COLO829 (cell line): ENCODE data around the gene HIRIP3.
"Not testable (repeated sequence)": the region's sequence is repeated elsewhere in the genome, so short reads cannot be mapped to it uniquely, and the experiment has no call there.

ENCODE experiments used
- DNase-seq: peaks from one replicate; pipeline ENCODE4 v3.0.0; 2012; ENCODE audit warnings: low spot score

The HIRIP3 gene, protein sequence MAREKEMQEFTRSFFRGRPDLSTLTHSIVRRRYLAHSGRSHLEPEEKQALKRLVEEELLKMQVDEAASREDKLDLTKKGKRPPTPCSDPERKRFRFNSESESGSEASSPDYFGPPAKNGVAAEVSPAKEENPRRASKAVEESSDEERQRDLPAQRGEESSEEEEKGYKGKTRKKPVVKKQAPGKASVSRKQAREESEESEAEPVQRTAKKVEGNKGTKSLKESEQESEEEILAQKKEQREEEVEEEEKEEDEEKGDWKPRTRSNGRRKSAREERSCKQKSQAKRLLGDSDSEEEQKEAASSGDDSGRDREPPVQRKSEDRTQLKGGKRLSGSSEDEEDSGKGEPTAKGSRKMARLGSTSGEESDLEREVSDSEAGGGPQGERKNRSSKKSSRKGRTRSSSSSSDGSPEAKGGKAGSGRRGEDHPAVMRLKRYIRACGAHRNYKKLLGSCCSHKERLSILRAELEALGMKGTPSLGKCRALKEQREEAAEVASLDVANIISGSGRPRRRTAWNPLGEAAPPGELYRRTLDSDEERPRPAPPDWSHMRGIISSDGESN

DNA sequence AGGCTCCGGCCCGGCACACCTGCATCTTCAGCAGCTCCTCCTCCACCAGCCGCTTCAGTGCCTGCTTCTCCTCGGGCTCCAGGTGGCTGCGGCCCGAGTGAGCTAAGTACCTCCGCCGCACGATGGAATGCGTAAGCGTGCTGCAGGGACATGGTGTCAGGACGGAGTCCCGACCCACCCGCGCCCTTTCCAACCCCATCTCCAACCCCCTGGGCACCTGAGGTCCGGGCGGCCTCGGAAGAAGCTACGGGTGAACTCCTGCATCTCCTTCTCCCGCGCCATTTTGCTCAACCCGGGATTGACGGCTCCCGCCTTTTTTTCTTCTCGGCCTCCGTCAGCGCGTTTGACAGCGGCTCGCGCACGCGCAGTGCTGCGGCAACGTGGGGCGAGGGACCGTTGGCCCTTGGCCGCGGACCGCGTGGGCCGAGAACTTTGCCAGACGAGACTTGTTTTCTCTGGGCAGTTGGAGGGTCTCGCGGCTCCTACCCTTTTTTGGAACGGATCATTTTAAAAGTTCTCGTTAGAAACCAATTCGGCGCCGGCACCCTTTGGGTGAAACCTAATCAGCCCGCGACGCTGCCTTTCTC is at the start of gene HIRIP3:
Gene HIRIP3 (minus strand): TSS at position 294 of the 587 bp plus-strand sequence. CDS start 12 bp downstream, at position 282.
- DNase-seq = peak; percentile 94

DNA sequence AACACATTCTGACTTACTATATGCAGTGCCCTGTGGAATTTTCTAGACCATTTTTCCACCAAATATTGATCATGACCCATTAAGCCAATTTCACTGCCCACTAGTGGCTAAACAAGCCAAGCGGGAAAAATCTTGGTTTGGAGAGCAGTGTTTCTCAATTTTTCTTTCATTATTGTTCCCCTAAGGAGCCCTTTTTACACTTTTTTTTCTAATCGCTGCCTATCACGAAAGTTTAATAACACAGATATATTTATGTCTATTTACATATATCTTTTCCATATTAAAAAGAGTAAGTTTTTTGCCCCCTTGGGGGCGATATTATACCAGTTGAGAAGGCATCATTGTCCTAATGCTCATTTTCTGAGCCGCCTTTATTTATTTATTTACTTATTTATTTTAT is 46.4 kb upstream of the HIRIP3 start:
- DNase-seq = no peak

GRCh38 chr16:30040690-30041089 is 45.3 kb upstream of the HIRIP3 start:
- DNase-seq = not testable (repeated sequence)

GRCh38 chr16:30040221-30040620 is 44.8 kb upstream of the HIRIP3 start:
- no peak for DNase-seq

GRCh38 chr16:30033270-30033669 is 37.9 kb upstream of the HIRIP3 start:
- DNase-seq = no peak

DNA sequence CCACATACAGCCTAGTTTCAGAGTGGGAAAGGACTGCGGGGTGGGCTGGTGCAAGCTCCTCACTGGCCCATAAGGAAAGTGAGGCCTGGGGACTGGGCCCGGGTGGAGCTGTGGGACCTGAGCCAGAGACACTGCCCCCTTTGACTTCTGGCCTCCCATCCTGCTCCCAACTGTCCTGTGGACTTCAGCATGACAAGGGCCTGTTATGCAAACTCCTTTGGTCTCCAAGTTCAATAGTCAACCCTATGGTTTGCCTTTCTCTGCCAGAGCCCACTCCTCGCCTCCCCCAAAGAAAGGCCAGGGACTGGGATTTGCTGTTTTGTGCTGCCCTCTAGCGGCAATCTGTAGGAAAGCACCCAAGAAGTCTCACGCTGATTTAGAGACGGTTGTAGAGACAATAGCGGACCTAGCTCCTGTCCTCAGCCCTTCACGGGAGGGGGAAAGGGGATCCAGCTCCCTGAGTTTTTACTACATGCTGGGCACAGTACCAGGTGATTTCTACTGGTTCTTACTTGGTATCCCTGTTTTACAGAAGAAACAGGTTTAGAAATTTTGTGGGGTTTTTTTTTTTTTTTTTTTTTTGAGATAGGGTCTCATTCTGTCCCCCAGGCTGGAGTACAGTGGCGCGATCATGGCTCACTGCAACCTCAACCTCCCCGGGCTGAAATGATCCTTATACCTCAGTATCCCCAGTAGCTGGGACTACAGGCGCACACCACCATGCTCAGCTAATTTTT is 36.8 kb upstream of the HIRIP3 start:
- DNase-seq = no peak

DNA sequence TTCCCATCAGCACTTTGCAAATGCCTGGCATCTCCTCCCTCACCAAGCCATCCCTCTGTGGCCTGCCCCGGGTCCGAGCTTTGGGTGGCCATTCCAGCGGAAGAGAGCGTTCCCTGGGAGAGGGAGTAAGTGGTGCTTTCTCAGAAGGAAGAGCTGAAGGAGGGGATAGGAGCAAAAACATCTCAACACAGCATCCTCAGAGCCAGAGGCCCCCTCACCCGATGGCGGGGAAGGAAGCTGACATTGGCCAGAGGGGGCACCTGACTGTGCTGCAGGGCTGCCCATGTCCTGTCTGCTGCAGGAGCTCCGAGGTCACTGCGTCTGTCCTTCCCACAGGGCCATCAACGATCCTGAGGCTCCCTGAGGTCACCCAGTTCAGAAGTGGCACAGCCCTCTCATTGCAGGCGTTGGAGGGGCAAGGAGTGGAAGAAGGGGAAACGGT is 36.1 kb upstream of the HIRIP3 start:
- no peak for DNase-seq

GRCh38 chr16:30030841-30031413 is 35.5 kb upstream of the HIRIP3 start, which contains the start of gene TLCD3B:
TSS of gene TLCD3B (minus strand) at chr16:30031271. CDS start at chr16:30030527, 744 bp downstream.
- DNase-seq = no peak

DNA sequence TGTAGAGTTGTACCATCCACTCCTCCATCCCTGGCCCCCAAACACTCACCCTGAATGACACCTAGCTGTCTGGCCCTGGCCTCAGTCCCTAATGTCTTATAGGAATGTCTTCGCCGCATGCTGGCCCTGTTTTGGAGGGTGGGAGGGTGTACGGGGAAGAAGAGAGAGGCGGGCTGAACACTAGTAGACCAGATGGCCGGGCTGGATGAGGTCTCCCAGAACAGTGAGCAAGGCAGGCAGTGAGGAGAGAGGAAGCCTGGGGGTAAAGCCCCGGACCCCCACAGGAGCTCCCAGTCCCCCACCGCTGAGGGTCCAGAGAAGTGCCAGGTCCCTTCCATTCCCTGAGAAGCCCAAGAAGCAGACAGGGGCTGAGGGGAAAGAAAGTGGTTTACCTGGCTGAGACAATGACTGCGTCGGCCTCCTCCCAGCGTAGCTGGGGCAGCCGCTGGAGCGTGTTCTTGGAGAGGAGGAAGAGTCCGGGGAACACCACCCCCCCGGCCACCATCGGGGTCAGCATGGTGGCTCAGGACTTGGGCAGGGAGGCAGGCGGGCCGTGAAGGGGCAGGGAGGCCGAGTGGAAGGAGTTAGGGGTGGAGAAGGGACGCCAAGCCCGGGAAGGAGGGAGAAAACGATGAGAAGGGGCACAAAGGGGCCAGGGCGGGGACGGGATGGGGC is 34.7 kb upstream of the HIRIP3 start:
- DNase-seq = no peak

GRCh38 chr16:30028438-30029076 is 33.1 kb upstream of the HIRIP3 start:
- no peak for DNase-seq

- no peak for DNase-seq
Observed at GRCh38 chr16:30027588-30028437, 32.4 kb upstream of the HIRIP3 start.

DNA sequence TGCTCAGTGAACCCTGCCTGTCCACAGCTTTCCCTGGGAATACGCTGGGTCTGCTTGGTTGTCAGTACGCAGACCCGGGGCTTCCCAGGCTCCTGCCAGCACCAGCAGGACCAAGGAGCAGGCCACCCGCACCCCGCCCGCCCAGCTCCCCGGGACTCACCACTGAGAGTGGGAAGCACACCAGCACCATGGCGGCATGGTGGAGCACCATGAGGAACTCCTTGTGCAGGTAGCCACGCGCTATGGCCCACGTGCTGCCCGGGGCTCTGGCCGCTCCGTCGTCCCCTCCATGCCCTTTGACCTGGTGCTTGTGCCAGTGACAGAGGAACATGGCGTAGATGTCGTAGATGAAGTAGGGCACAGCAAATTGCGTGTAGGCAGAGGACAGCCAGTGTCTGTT is 31.0 kb upstream of the HIRIP3 start:
- no peak for DNase-seq

DNA sequence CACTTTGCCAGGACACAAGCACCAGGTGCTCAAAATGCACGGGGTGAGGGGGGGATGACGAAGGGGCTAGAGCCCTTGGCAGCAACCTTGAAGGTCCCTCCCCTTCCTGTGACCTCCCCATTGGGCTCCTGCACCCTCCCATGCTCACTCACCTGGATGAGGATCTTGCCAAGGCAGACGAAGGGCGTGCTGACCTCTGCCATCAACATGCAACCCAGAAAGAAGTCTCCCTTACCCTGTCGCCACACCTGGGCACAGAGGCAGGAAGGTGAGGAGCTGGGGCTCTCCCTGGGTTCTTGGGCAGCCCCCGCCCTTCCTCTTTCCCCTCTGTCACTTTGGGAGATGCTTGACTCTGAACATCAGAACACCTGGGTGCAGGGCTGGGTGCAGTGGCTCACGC is 30.2 kb upstream of the HIRIP3 start:
- DNase-seq = no peak

DNA sequence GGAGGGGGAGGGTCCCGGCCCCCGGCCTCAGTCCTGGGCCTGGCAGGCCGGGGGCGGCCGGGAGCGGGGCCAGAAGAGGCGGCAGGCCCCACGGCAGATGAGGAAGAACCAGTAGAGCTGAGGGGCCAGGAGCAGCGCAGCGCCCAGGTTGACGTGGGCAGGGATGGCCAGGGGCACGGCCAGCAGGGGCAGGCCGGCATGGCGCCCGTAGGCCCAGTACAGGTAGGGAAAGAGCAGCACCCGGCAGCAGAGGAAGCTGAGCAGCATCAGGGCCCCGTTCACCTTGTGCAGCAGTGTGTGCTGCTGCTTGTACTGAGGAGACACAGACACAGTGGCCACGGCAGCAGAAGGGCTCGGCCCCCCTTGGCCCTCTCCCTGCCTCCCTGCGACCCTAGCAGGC is 29.7 kb upstream of the HIRIP3 start:
- no peak for DNase-seq

DNA sequence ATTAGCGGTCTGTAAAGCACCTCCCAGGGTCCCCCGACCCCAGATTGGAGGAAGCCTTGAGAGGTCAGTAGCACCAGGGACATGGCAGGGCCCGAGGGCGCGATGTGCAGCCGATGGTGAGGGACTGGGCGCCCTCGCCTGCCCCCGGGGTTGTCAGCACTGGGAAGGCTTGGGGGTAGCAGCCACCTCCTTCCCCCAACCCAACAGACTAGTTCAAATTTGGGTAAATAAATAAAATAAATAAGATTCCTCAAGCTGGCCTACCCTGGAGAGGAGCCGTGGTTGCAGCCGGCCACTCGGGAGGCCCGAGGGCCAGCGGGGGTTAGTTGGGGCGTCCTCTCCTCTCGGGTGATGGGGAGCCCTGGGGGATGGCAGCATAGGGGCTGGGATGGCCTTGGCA is 29.0 kb upstream of the HIRIP3 start:
- DNase-seq = no peak

GRCh38 chr16:30023586-30023985 is 28.2 kb upstream of the HIRIP3 start:
- no peak for DNase-seq

DNA sequence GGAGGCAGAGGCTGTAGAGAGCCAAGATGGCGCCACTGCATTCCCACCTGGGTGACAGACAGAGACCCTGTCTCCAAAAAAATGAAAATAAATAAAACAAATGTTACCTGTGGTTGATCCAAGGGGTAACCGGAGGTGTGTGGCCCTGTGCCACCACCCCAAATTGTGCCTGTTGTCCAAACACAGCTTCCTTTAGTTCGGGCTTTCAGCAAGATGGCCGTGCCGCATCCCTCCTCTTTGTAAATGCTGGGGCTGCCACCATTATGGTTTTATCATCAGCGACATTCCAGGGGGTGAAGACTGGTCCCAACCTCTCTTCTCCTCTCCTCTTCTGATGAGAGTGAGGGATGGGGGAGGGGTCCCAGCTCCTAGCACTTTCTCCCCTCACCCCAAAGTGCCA is 27.5 kb upstream of the HIRIP3 start, which contains the start of gene C16orf92:
Gene C16orf92 (plus strand): TSS at position 312 of the 400 bp plus-strand sequence. CDS start 143 bp downstream, outside the sequence.
- DNase-seq = no peak

- no peak for DNase-seq
Observed at GRCh38 chr16:30018731-30019158, 23.3 kb upstream of the HIRIP3 start.

DNA sequence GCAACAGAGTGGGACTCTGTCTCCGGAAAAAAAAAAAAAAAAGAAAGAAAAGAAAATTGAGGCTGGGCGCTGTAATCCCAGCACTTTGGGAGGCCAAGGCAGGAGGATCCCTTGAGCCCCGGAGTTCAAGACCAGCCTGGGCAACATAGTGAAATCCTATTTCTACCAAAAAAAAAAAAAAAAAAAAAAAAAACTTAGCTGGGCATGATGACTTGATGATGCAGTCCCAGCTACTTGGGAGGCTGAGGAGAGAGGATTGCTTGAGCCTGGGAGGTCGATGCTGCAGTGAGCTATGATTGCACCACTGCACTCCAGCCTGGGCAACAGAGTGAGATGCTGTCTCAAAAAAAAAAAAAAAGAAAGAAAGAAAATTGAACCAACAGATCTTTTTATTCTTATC is 22.5 kb upstream of the HIRIP3 start:
- not testable (repeated sequence) for DNase-seq

GRCh38 chr16:30017277-30017656 is 21.9 kb upstream of the HIRIP3 start:
- no peak for DNase-seq
